ENCODE data around the gene DNM3.

- TF ChIP-seq FOS (IDR thresholded peaks at IDR 0.05; ENCODE audit: borderline replicate concordance, extremely low read depth, insufficient read length) (no peak), CTCF (IDR thresholded peaks at IDR 0.05 in 2 of 3, conservative IDR thresholded peaks at IDR 0.05 in 1 of 3; ENCODE audit: control insufficient read depth in 2 of 3, extremely low read depth in 1 of 3, insufficient read depth in 1 of 3, low read depth in 3 of 3, low read length in 3 of 3) (no peak), MAX (IDR thresholded peaks at IDR 0.05; ENCODE audit: low read depth, low read length) (no peak), ZBTB11 (CRISPR knock-in tag; IDR thresholded peaks at IDR 0.05) (no peak), RFX5 (IDR thresholded peaks at IDR 0.05; ENCODE audit: low read depth, low read length) (no peak), HDAC2 (IDR thresholded peaks at IDR 0.05) (no peak), BRCA1 (IDR thresholded peaks at IDR 0.05; ENCODE audit: low read depth, low read length) (no peak), POLR2A (IDR thresholded peaks at IDR 0.05; ENCODE audit: low read depth, low read length) (no peak), TARDBP (IDR thresholded peaks at IDR 0.05; ENCODE audit: borderline replicate concordance) (no peak), LARP7 (IDR thresholded peaks at IDR 0.05) (no peak), ZNF274 (IDR thresholded peaks at IDR 0.05; ENCODE audit: insufficient read depth, insufficient read length) (no peak), RBBP5 (conservative IDR thresholded peaks at IDR 0.05) (no peak)
These were observed 425.4 kb downstream of the DNM3 start for GRCh38 chr1:172266528-172267174.

All from GM12878 (cell line).